DND-41 (cell line): ENCODE measurements around the gene ARHGEF12.

Source experiments
- ATAC-seq: fragments of 200-7000 bp; cut with Tn5 transposase; 3 replicates; pipeline ENCODE4 v1.9.1; 2021; ENCODE audit warnings: low read depth; ENCODE audit not compliant: insufficient read depth
- DNase-seq: peaks from one replicate; pipeline ENCODE4 v3.0.0-alpha.2; 2020
- H2AFZ ChIP-seq: 2 replicates; pipeline ENCODE4 v1.6.0; 2012; ENCODE audit warnings: low read depth, low read length
- H3K27ac ChIP-seq: 2 replicates; pipeline ENCODE4 v1.5.1; 2012; ENCODE audit warnings: low read length, inconsistent platforms
- H3K27me3 ChIP-seq: fragments of 200-600 bp; sonication (generic); 2 replicates; pipeline ENCODE4 v1.6.0; 2012; ENCODE audit warnings: low read length, mild to moderate bottlenecking, inconsistent platforms; ENCODE audit not compliant: insufficient read depth, poor library complexity
- H3K36me3 ChIP-seq: 2 replicates; pipeline ENCODE4 v1.5.1; 2012; ENCODE audit warnings: low read length, inconsistent platforms; ENCODE audit not compliant: insufficient read depth
- H3K4me1 ChIP-seq: 2 replicates; pipeline ENCODE4 v1.5.1; 2012; ENCODE audit warnings: mild to moderate bottlenecking, low read length; ENCODE audit not compliant: insufficient read depth
- H3K4me2 ChIP-seq: 2 replicates; pipeline ENCODE4 v1.6.0; 2012; ENCODE audit warnings: mild to moderate bottlenecking, moderate library complexity, low read length, inconsistent platforms; ENCODE audit not compliant: insufficient read depth
- H3K4me3 ChIP-seq, 2 experiments: fragments of 200-600 bp in 1 of 2; shearing (Covaris generic) in 1 of 2; 2 replicates each; pipeline ENCODE4 v1.5.1; 2012 to 2016; ENCODE audit warnings: inconsistent platforms in 2 of 2, low read length in 2 of 2, mild to moderate bottlenecking in 2 of 2, low read depth in 1 of 2, moderate library complexity in 1 of 2
- H3K79me2 ChIP-seq: 2 replicates; pipeline ENCODE4 v1.6.0; 2012; ENCODE audit warnings: low read length, inconsistent platforms; ENCODE audit not compliant: insufficient read depth
- H3K9ac ChIP-seq: 2 replicates; pipeline ENCODE4 v1.6.0; 2012; ENCODE audit warnings: low read depth, mild to moderate bottlenecking, inconsistent platforms, low read length, moderate library complexity
- H3K9me3 ChIP-seq: 2 replicates; pipeline ENCODE4 v1.5.1; 2012; ENCODE audit warnings: low read length, moderate library complexity, mild to moderate bottlenecking, inconsistent platforms; ENCODE audit not compliant: insufficient read depth, severe bottlenecking
- H4K20me1 ChIP-seq: 2 replicates; pipeline ENCODE4 v1.6.0; 2012; ENCODE audit warnings: low read length; ENCODE audit not compliant: insufficient read depth
- CTCF ChIP-seq: IDR thresholded peaks from 2 replicates; pipeline ENCODE4 v1.5.1; 2012; ENCODE audit warnings: borderline replicate concordance, low read length, moderate library complexity, mild to moderate bottlenecking; ENCODE audit not compliant: poor library complexity, severe bottlenecking; ENCODE audit errors: extremely low read depth
- EZH2 ChIP-seq: IDR thresholded peaks from 3 replicates; pipeline ENCODE4 v1.6.1; 2012; ENCODE audit warnings: borderline replicate concordance, low read depth, mild to moderate bottlenecking, moderate library complexity, low read length, inconsistent platforms; ENCODE audit not compliant: severe bottlenecking

Gene ARHGEF12

GRCh38 chr11:120432056-120433018 lies 96.1 kb downstream of the ARHGEF12 start:
- H3K4me1 ChIP-seq, result no peaks in the 10 kb centered on the region
- DNase-seq (no peak), ATAC-seq (no peak)
- H3K4me3 ChIP-seq, result no peak overlapping the region
- TF ChIP-seq EZH2 (no peak), CTCF (no peak)
- H3K27ac ChIP-seq, result no peak overlapping the region
- no peak overlapping the region for H2AFZ ChIP-seq
- H3K36me3 ChIP-seq, result no peaks in the 10 kb centered on the region
- no peaks in the 10 kb centered on the region for H3K9me3 ChIP-seq
- no peak overlapping the region for H3K9ac ChIP-seq
- no peak overlapping the region for H3K4me2 ChIP-seq
- no peaks in the 10 kb centered on the region for H3K79me2 ChIP-seq
- no peaks in the 10 kb centered on the region for H4K20me1 ChIP-seq
- H3K27me3 ChIP-seq, result peaks cover 16% of the 10 kb centered on the region

- no peaks in the 10 kb centered on the region for H3K9me3 ChIP-seq
- no peaks in the 10 kb centered on the region for H4K20me1 ChIP-seq
- no peaks in the 10 kb centered on the region for H3K36me3 ChIP-seq
- no peak overlapping the region for H2AFZ ChIP-seq
- H3K4me2 ChIP-seq, result no peak overlapping the region
- no peaks in the 10 kb centered on the region for H3K4me1 ChIP-seq
- no peak overlapping the region for H3K9ac ChIP-seq
- no peaks in the 10 kb centered on the region for H3K79me2 ChIP-seq
- no peak for TF ChIP-seq EZH2
- no peak for TF ChIP-seq CTCF
- no peak overlapping the region for H3K27ac ChIP-seq
- H3K27me3 ChIP-seq, result peaks cover 19% of the 10 kb centered on the region
- no peak overlapping the region for H3K4me3 ChIP-seq
- DNase-seq (no peak), ATAC-seq (no peak)
Observed at GRCh38 chr11:120441592-120441991, 105.4 kb downstream of the ARHGEF12 start.

- peaks cover 18% of the 10 kb centered on the region for H3K27me3 ChIP-seq
- TF ChIP-seq CTCF, result no peak
- no peak for TF ChIP-seq EZH2
- no peak overlapping the region for H3K4me3 ChIP-seq
- no peak overlapping the region for H3K27ac ChIP-seq
- H3K4me1 ChIP-seq, result no peaks in the 10 kb centered on the region
- H2AFZ ChIP-seq, result no peak overlapping the region
- ATAC-seq (no peak), DNase-seq (no peak)
- no peak overlapping the region for H3K9ac ChIP-seq
- no peaks in the 10 kb centered on the region for H4K20me1 ChIP-seq
- H3K9me3 ChIP-seq, result no peaks in the 10 kb centered on the region
- no peaks in the 10 kb centered on the region for H3K79me2 ChIP-seq
- no peak overlapping the region for H3K4me2 ChIP-seq
- no peaks in the 10 kb centered on the region for H3K36me3 ChIP-seq
Observed at GRCh38 chr11:120442031-120442430, 105.8 kb downstream of the ARHGEF12 start.
